Measurements from ENCODE around the gene CCL28.
"Not testable (repeated sequence)": the region's sequence is repeated elsewhere in the genome, so short reads cannot be mapped to it uniquely, and the experiment has no call there.

CCL28 gene, protein sequence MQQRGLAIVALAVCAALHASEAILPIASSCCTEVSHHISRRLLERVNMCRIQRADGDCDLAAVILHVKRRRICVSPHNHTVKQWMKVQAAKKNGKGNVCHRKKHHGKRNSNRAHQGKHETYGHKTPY

DNA sequence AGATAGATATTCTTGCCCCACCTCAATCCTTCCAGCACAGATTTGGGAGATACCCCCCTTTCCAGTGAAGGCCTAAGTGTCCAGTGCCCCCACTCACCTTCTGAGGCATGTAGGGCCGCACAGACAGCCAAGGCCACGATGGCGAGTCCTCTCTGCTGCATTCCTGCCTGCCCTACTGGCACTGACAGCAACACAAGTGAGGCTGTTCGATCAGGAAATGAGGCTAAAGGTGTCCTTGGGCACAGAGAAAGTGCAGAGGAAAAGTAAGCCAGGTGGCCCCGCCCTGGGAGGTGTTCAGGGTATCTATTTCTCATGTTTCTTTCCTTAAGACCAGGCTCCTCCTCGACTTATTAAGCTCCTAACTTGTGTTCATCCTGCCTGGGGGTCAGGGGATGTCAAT, at the start of gene CCL28:
Gene CCL28, minus strand, starts transcription at position 236 of the 400 bp plus-strand sequence. Its CDS starts 75 bp downstream, at position 161.
- no peak for DNase-seq

DNA sequence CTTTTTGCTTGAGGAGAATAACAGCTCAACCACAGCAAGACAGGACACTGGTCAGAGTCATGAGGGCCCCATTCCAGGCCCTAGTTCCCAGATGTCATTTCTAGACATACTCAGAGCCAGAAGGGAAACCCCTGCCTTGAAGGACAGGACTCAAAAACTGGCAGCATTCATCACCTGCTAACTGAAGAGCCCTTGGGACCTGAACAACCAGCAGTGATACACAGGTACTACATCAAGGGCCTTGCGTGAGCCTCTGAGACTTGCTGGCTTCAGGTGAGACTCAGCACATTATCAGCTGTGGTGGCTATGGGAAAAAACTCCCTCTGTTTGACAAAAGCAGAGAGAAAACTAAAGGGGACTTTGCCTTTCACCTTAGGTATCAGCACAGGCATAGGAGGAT, 48.9 kb upstream of the CCL28 start:
- DNase-seq, result no peak

DNA sequence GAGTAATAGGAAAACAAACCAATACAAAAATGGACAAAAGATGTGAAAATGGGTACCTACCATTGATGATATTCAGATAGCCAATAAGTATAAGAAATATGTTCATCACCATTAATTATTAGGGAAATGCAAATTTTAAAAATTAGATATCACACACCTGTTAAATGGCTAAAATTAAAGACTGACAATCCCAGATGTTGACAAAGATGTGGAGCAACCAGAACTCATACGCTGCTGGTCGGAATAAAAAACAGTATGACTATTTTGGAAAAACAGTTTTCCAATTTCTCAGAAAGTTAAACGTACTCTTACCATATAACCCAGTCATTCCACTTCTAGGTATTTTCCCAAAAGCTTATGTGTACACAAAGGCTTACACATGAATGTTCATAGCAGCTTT, 44.4 kb upstream of the CCL28 start:
- DNase-seq, result no peak

DNA sequence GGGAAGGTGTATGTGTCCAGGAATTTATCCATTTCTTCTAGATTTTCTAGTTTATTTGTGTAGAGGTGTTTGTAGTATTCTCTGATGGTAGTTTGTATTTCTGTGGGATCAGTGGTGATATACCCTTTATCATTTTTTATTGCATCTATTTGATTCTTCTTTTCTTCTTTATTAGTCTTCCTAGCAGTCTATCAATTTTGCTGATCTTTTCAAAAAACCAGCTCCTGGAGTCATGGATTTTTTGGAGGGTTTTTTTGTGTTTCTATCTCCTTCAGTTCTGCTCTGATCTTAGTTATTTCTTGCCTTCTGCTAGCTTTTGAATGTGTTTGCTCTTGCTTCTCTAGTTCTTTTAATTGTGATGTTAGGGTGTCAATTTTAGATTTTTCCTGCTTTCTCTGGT, 29.4 kb upstream of the CCL28 start:
- not testable (repeated sequence) for DNase-seq

DNA sequence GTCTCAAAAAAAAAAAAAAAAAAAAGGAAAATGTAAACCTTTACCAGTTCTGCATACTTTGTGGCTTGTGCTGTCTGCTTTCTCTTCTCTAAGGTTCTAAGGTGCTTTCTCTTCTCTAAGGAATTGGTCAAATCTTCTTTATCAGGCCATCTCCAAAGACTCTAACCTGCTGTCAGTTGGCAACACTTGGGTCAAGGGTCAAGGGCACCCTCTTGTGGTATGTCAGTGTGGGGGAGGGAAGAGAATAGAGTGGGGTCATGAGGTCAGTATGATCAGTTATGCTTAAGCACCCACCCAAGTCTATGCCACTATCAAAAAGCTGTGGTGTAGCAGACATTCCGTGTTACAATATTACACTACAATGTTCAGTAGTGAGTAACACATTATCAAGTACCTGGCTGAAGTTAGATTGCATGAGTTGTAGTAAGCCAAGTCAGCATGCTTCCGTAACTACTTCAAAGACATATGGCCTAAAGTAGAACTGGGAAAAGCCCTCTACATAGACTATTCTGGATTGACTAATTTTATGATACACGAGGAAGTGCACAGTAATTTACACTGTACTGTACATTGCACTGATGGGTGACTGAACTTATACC, 25.0 kb upstream of the CCL28 start:
- no peak for DNase-seq

DNA sequence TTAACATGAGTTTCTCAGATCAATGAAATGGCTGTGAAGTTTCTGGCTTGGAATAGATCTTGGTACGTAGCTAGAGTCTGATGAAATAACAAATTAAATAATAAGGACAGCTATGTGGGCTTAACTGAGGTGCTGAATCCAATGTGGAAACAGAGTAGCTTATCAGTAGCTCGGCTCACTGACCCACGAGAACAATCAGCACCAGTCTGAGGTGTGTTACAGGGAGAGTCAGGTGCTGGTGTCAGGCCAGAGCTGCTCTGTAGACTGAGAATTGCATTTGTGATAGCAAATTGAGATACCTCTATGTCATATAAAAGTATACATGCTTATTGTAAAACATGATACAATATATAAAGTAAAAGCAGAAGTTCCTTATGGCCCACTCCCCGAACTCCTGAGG, 21.2 kb upstream of the CCL28 start:
- DNase-seq, result no peak

DNA sequence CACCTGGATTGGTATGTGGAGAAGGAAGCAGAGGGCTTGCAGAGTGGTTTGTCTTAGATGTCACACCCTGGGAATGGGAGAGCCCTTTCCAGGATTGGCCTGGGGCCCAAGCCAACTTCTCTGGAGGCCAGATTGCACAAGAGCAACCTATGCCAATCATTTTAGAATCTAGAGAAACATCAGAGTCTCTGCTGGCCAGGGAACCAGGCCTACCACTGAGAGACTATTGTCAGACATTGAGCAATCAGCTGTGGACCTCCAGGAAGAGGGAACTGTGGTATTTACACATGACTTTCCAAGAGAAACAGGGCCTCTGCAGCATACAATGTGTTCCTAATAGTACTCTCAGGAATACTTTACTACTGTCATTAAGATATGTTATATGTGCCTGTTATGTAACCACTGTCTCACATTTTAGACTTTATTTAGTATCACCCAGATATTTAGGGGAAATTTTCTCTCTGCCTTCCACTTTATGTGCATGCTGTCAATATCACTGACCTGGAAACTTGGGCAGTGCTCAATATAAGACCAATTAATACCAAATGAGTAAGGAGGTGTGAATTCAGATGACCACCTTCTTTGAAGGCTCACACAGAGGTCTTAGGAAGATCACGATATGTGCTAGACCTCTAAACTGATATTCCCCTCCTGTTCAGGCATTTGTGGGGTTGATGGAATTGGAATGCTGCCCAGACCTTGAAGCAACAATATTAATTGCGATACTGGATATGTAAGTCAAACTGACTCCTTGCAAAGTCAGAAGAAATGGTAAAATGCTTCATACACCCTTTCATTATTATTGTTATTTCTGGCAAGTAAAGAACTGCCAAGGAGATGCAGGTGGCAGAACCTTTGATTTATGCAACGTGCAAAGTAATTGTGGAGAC, 20.5 kb upstream of the CCL28 start:
- no peak for DNase-seq

DNA sequence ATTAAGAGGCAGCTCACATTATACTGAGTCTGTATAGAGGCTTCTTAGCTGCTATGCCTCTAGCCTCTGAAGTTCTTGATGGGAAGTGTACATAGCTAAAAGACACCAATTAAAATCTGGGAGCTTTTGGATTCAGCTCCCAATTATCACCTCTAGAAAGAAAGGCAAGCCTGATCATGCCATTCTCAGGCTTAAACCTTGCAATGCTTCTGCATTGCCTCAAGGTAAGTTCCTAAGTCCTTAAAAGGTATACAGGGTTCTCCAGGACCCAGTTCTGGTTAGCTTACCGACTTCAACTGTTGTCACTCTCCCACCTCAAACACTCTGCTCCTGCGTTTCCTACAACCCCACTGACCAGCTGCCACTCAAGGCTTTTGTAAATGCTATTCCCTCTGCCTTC, 17.5 kb upstream of the CCL28 start:
- no peak for DNase-seq

DNA sequence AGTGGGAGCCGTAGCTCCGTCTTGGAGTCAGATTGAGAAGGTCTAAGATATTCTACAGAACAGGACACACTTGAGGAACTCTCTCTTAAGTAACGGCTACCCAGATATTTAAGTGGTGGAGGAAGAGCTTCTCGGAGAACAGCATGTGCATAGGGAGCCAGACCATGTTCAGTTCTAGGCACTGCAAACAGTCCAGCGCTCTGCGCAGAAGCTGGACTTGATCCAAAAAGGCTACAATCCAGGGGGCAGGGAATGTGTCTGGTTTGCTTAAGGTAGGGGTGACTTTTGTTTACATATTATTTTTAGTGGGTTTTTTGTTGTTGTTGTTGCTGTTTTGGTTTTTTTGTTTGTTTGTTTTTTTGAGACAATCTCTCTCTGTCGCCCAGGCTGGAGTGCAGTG, 16.8 kb upstream of the CCL28 start:
- DNase-seq, result no peak

DNA sequence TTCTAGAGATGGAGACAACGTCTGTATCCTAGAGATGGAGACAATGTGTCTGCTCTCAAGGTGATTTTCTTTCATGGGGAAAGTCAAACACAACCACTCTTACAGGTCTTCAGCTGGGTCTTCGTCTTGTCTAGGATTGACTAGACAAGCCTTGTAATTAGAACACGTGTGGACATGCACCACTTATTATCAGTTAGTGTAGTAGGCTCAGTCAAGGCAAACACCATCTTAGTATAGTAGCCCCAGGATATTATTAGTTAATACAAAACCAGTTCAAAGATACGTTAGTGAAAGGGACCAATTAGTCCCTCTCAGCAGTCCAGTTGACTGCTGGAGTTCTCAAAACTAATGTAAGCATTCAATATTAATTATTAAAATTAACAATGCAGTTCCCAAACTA, 15.1 kb upstream of the CCL28 start:
- DNase-seq, result no peak

DNA sequence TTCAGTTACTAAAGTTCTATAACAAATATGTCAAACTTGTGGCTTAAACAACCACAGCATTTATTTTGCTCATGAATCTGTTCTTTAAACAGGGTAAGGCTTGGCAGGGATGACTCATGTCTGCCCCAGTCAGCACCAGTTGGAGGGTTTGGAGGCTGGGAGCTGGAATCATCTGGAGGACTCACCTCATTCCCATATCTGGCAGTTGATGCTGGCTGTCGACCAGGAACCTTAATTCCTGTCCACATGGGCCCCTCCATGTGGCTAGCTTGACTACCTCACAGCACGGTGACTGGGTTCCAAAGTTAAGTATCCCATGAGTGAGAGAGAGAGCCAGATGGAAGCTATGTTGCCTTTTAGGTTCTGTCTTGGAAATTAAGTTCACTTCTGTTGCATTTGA, 13.8 kb upstream of the CCL28 start:
- no peak for DNase-seq

DNA sequence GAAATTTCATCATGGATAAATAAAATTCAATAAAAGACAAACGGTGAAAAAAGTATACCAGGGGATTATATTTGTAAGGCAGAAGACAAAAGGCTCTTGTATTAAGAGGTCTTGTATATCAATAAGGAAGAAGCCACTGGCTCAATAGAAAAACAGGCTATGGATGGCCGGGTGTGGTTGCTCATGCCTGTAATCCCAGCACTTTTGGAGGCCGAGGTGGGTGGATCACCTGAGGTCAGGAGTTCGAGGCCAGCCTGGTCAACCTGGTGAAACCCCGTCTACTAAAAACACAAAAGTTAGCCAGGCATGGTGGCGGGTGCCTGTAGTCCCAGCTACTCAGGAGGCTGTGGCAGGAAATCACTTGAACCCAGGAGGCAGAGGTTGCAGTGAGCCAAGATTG, 10.9 kb upstream of the CCL28 start:
- DNase-seq, result not testable (repeated sequence)

DNA sequence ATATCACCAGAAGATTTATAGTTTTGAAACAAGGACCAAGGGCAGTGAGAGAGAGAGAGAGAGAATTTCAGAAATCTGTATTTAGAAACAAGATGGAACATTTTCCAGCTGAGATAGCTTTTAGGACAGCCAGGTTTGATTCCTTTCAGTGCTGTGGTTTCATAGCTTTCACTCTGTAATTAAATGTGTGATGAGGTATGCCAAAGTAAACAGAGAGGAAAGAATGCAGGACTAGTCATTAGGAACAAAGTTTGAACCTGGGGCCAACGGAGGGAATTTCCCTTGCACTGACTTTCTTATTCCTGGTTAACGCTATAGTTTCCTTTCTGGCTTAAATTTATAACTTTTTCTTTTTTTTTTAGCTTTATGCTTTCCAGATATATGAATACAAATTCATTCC, 10.0 kb upstream of the CCL28 start:
- DNase-seq, result no peak

DNA sequence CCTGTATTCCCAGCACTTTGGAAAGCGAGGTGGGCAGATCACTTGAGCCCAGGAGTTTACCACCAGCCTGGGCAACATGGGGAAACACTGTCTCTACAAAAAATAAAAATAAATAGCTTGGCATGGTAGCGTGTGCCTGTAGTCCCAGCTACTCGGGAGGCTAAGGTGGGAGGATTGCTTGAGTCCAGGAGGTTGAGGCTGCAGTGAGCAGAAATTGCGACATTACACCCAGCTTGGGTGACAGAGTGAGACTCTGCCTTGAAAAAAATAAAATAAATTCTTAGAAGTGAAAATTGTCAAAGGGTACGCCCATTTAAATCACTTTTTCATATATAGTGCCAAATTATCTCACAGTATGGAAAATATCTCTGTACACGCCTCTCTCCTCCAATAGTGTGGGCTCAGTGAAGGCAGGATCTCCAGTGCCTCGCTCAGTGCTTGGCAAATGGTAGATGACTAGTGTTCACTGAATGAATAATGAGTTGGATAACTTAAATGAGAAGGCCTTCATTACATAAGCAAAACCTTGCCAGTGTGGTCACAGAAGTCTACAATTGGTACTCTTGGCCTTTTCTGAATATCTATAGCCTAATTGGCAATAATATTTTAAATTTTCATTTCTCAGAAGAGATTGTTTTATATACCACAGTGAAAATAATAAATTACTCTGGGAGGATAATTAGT, 9.4 kb upstream of the CCL28 start:
- DNase-seq, result no peak

DNA sequence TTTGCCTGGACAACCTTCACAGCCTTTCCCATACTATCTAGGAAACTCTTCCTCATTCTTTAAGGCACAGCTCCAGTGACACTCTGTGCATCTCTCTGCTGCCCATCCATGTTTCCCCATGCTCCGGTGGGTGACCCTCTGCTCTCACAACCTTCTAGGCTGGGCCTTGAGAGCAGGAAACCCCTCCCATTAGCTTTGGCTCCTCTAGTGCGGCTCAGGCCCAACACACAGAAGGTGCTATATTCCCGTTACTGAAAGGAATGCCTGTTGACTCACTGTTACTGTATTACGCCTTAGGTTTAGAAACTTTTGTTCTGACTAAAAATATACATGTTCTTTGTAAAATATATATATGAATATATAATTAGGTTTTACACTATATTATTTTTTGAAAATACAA, 8.1 kb upstream of the CCL28 start:
- no peak for DNase-seq

DNA sequence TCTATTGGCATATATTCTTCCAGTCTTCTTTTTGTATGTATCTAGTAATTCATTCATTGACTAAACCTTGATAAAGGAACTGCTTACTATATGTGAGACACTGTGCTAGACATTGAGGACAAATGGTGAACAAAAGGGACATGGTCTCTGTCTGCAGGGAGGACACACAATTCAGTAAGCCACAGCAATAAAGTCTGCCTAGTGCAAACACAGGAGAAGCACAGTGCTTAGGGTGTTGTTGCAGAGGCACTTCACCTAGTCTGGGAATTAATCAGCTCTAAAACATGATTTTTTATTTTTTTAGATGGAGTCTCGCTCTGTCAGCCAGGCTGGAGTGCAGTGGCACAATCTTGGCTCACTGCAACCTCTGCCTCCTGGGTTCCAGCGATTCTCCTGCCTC, 6.4 kb upstream of the CCL28 start:
- DNase-seq, result no peak

DNA sequence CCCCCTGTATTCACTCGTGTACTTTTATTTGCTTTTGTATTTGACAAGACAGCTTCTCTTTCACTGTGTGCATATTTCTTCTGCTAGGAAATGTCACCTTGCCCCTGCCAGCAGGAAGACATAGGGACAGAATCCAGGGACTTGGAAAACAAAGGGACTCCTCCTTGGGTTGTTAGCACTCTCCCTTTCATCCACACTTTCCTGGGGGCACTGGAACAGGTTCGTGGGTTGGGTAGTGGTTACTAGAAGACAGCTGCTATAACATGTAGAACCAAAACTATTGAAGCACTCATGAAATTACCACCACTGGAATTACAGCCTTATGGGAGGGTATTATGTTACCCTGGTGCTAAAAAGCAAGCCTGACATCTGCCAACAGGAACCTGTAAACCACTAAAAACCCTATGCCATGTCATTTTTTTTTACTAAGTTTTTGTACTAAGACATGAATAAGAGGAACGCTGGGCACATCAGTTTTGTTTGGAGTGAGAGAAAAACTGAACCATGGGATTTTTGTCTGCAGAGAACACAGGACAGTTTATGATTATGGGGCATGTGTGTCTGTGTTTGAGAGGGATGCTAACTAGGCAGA, 4.7 kb upstream of the CCL28 start:
- no peak for DNase-seq

DNA sequence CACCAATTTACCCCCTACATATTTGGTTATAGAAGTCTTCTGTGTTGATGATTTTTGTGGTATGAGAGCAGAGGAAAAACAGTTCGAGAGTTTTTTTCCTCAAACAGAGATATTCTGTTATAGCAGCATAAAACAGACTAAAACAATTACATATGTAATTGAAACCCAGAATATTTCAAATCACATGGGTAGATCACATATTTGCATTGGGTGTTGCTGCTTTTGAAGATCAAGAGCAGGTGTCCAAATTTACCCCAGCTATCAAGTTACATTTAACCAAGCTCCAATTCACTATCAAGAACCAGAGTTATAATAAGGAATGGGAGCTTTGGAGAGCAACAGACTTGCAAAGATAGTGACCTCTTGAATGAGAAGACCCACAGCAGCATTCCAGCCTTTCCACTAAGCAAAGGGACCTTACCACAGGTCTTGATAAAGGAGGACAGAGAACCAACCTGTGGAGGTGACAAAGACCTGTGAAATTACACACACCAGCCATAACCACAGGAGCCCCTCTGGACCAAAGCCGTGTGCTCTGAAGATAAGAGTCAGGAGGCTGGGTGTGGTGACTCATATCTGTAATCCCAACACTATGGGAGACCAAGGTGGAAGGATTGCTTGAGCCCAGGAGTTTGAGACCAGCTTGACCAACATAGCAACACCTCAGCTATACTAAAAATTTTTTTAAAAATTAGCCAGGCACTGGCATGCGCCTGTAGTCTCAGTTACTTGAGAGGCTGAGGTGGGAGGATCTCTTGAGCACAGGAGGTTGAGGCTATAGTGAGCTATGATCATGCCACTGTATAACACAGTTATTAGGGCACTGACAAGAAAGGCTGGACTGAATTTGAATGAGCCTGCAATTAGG, 4.0 kb upstream of the CCL28 start:
- DNase-seq, result no peak

DNA sequence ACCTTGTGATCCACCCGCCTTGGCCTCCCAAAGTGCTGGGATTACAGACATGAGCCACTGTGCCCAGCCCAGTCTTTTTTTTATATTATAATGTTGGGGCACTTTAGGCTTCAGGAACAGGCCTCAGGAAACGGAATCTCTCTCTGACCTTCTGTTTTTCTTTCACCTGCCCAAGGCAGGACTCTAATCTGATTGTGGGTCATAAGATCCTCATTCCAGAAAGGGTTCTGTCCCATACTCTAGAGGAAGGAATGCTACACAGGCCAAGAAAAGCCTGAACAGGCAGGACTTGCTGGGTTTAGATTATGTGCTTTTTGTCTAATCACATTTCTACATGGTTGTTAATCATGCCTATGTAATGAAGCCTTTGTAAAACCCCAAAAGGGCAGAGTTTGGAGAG, 1.8 kb upstream of the CCL28 start:
- DNase-seq, result no peak

DNA sequence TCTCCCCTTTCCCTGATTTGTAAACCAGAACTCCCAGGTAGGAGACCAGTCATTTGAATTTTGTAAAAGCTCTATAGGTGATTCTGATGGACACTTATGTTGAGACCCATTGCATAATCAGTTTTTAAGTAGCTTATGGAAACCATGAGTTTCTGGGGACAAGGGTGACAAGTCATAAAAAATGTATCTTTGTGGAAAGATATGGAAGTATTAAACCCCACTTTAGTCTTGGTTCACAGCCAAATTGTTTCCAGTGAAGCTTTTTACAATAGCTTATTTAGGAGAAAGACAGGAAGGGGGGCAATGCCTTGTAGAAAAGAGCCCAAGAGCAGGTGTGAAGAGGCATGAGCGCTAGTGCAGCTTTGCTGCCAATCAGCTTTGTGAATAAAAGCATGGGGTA, 453 bp upstream of the CCL28 start:
- no peak for DNase-seq

DNA sequence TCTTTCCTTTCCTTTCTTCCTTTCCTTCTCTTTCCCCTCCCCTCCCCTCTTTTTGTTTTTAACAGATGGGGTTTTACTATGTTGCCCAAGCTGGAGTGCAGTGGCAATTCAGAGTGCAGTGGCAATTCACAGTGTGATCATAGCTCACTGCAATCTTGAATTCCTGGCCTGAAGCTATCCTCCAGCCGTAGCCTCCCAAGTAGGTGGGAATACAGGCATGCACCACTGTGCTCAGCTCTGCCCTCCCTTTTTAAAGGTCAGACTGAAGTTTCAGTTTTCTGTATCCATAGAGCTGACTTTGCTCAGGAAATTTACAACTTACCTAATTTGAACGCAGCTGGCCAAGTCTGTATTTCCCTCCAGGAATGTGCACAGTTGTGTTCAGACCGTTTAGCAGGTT, 696 bp downstream of the CCL28 start:
- DNase-seq, result no peak

DNA sequence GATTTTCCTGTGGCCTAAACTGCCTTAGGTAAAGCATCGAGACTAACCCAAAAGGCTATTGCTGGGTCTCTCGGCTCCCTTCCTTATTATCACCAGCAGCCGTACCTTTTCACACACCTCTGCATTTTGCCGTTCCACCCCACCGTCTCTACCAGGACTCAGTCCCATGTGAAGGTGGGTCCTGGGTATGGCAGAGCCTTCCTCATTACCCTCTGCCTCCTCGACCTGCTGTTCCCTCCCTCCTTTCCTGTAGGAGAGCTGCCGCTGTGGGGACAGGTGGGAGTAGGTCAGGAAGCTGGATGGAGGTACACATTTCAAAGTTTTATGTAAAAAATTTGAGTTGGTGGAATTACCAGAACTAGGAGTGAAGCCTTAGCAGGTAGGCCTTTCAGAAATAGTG, 1.8 kb downstream of the CCL28 start:
- no peak for DNase-seq

Measured in activated naive CD4-positive, alpha-beta T cell treated with Interleukin-2 at 50 U/mL for 16 hours (primary cell).